H1 (cell line): ENCODE results near the gene ZNF581. TPM values are rescaled to one million over a fixed set of nuclear protein-coding genes. Genes with fewer than 3 reads are reported as not detected.

Source experiments
- CTCF ChIA-PET: fragments of 300-600 bp; sonication (Branson Sonifier 250); formaldehyde crosslinking; loops from one replicate; lab custom pipeline; 2021; ENCODE audit not compliant: partially characterized antibody; lab: Charles Lee
- POLR2A ChIA-PET: fragments of 300-600 bp; sonication (Branson Sonifier 250); formaldehyde crosslinking; loops from one replicate; lab custom pipeline; 2021; ENCODE audit warnings: inconsistent platforms; ENCODE audit not compliant: partially characterized antibody; lab: Charles Lee
- DNase-seq, 2 experiments: peaks; one replicate each; pipeline versions ENCODE4 v3.0.0 to v3.0.0-alpha.2; 2010 to 2022; ENCODE audit warnings: low spot score in 2 of 2, low read depth in 1 of 2, mixed read lengths in 1 of 2
- FAIRE-seq: peaks from 2 replicates; lab custom pipeline; 2011; peaks lifted over from hg19 to GRCh38; lab: Jason Lieb, UNC
- H2AFZ ChIP-seq: 2 replicates; pipeline ENCODE4 v1.8.1; 2012; ENCODE audit warnings: low read length, inconsistent platforms
- H2AK5ac ChIP-seq: 2 replicates; pipeline ENCODE4 v1.6.1; 2013; ENCODE audit warnings: low read depth, low read length
- H2BK120ac ChIP-seq: replicated peaks from 2 replicates; pipeline ENCODE3; 2013; ENCODE audit warnings: low read depth, low read length, inconsistent platforms
- H2BK12ac ChIP-seq: 2 replicates; pipeline ENCODE4 v1.6.1; 2013; ENCODE audit warnings: low read depth, low read length
- H2BK15ac ChIP-seq: 2 replicates; pipeline ENCODE4 v1.6.1; 2013; ENCODE audit warnings: low read length
- H2BK20ac ChIP-seq: 2 replicates; pipeline ENCODE4 v1.6.1; 2013; ENCODE audit warnings: low read length
- H2BK5ac ChIP-seq: 2 replicates; pipeline ENCODE4 v1.6.1; 2013; ENCODE audit warnings: low read depth, low read length
- H3K14ac ChIP-seq: 2 replicates; pipeline ENCODE4 v1.6.1; 2013; ENCODE audit warnings: inconsistent platforms; ENCODE audit not compliant: insufficient read length
- H3K18ac ChIP-seq: 2 replicates; pipeline ENCODE4 v1.6.1; 2013; ENCODE audit warnings: low read length; ENCODE audit errors: extremely low read depth
- H3K23ac ChIP-seq: 2 replicates; pipeline ENCODE4 v1.6.1; 2013; ENCODE audit warnings: inconsistent platforms; ENCODE audit not compliant: insufficient read length
- H3K23me2 ChIP-seq: 2 replicates; pipeline ENCODE4 v1.6.1; 2013; ENCODE audit warnings: low read depth, low read length
- H3K27ac ChIP-seq: 2 replicates; pipeline ENCODE4 v1.6.1; 2011; ENCODE audit warnings: low read depth, low read length, inconsistent platforms
- H3K27me3 ChIP-seq, 4 experiments: replicated peaks in 1 of 4; 1 replicate in 1 of 4; 2 replicates in 3 of 4; pipeline versions ENCODE4 v1.6.1 to v1.8.1; 2011 to 2013; ENCODE audit warnings: low read length in 3 of 4, mild to moderate bottlenecking in 3 of 4, inconsistent platforms in 2 of 4, mixed read lengths in 2 of 4, moderate library complexity in 1 of 4; ENCODE audit not compliant: control insufficient read depth in 3 of 4, insufficient read depth in 3 of 4; ENCODE audit errors: extremely low read depth in 1 of 4
- H3K36me3 ChIP-seq, 4 experiments: 2 replicates each; pipeline versions ENCODE4 v1.6.1 to v1.8.1; 2011 to 2013; ENCODE audit warnings: mild to moderate bottlenecking in 4 of 4, low read length in 3 of 4, moderate library complexity in 2 of 4, control low read depth in 1 of 4, inconsistent platforms in 1 of 4; ENCODE audit not compliant: insufficient read depth in 4 of 4, control insufficient read depth in 2 of 4
- H3K4ac ChIP-seq: replicated peaks from 2 replicates; pipeline ENCODE3; 2013; ENCODE audit warnings: low read length, low read depth, mixed read lengths, inconsistent platforms; ENCODE audit not compliant: insufficient read length
- H3K4me1 ChIP-seq, 4 experiments: replicated peaks in 1 of 4; 1 replicate in 1 of 4; 2 replicates in 3 of 4; pipeline versions ENCODE4 v1.6.1 to v1.8.1; 2011 to 2013; ENCODE audit warnings: low read length in 3 of 4, inconsistent platforms in 2 of 4, mixed read lengths in 1 of 4; ENCODE audit not compliant: insufficient read depth in 4 of 4, control insufficient read depth in 3 of 4
- H3K4me2 ChIP-seq, 2 experiments: 2 replicates each; pipeline versions ENCODE4 v1.6.1 to v1.8.1; 2011 to 2013; ENCODE audit warnings: low read depth in 2 of 2, low read length in 2 of 2, control low read depth in 1 of 2, inconsistent platforms in 1 of 2, mild to moderate bottlenecking in 1 of 2; ENCODE audit not compliant: insufficient read depth in 1 of 2
- H3K4me3 ChIP-seq, 4 experiments: fragments of 200-600, 300-600 bp in 1 of 4; sonication (generic), shearing (Covaris generic), sonication (Bioruptor Twin) in 1 of 4; 2 replicates each; pipeline versions ENCODE4 v1.5.1 to v1.8.1; 2011 to 2016; ENCODE audit warnings: low read length in 4 of 4, low read depth in 3 of 4, control low read depth in 2 of 4, inconsistent platforms in 2 of 4, mild to moderate bottlenecking in 2 of 4, mixed read lengths in 1 of 4, moderate library complexity in 1 of 4; ENCODE audit not compliant: insufficient read depth in 2 of 4; ENCODE audit errors: extremely low read depth in 1 of 4
- H3K56ac ChIP-seq: replicated peaks from 2 replicates; pipeline ENCODE3; 2013; ENCODE audit warnings: low read depth, mild to moderate bottlenecking, mixed read lengths, low read length, inconsistent platforms; ENCODE audit not compliant: insufficient read length
- H3K79me1 ChIP-seq: 2 replicates; pipeline ENCODE4 v1.6.1; 2013; ENCODE audit warnings: low read depth, low read length, control low read depth
- H3K79me2 ChIP-seq, 2 experiments: 2 replicates each; pipeline versions ENCODE4 v1.6.1 to v1.8.1; 2012 to 2013; ENCODE audit warnings: low read length in 2 of 2, mild to moderate bottlenecking in 2 of 2, inconsistent platforms in 1 of 2; ENCODE audit not compliant: insufficient read depth in 2 of 2, control insufficient read depth in 1 of 2
- H3K9ac ChIP-seq, 4 experiments: replicated peaks in 1 of 4; 1 replicate in 1 of 4; 2 replicates in 3 of 4; pipeline versions ENCODE4 v1.6.1 to v1.8.1; 2011 to 2013; ENCODE audit warnings: low read depth in 3 of 4, low read length in 3 of 4, control low read depth in 2 of 4, mild to moderate bottlenecking in 2 of 4, moderate library complexity in 2 of 4, inconsistent platforms in 1 of 4; ENCODE audit errors: extremely low read depth in 1 of 4
- H3K9me3 ChIP-seq, 2 experiments: 2 replicates each; pipeline versions ENCODE4 v1.6.1 to v1.8.1; 2012 to 2013; ENCODE audit warnings: mild to moderate bottlenecking in 2 of 2, moderate library complexity in 2 of 2, control low read depth in 1 of 2, inconsistent platforms in 1 of 2, low read depth in 1 of 2, low read length in 1 of 2, mixed read lengths in 1 of 2; ENCODE audit not compliant: insufficient read depth in 2 of 2
- H4K20me1 ChIP-seq, 2 experiments: replicated peaks in 1 of 2; 2 replicates each; pipeline versions ENCODE3 to v1.8.1; 2011 to 2013; ENCODE audit warnings: inconsistent platforms in 2 of 2, low read length in 2 of 2, mild to moderate bottlenecking in 1 of 2; ENCODE audit not compliant: insufficient read depth in 2 of 2, control insufficient read depth in 1 of 2
- H4K5ac ChIP-seq: 2 replicates; pipeline ENCODE4 v1.6.1; 2013; ENCODE audit warnings: low read length, low read depth, mixed read lengths, inconsistent platforms; ENCODE audit not compliant: insufficient read length
- H4K8ac ChIP-seq: 2 replicates; pipeline ENCODE4 v1.8.0; 2013; ENCODE audit warnings: mild to moderate bottlenecking, moderate library complexity, low read length, inconsistent platforms; ENCODE audit not compliant: insufficient read depth; ENCODE audit errors: extremely low read depth
- H4K91ac ChIP-seq: replicated peaks from 2 replicates; pipeline ENCODE3; 2013; ENCODE audit warnings: low read length, mixed read lengths, inconsistent platforms; ENCODE audit not compliant: insufficient read length
- POLR2A ChIP-seq, 2 experiments: IDR thresholded peaks; 1 replicate in 1 of 2; 2 replicates in 1 of 2; pipeline ENCODE4 v1.6.1; 2011; ENCODE audit warnings: low read depth in 2 of 2, low read length in 2 of 2, mild to moderate bottlenecking in 2 of 2; ENCODE audit errors: control extremely low read depth in 1 of 2
- WGBS, 2 experiments: shearing (Covaris generic) in 1 of 2; methylation state at CpG; one replicate each; pipeline versions ENCODE4 v1.1.6 to v1.1.7; 2013 to 2015; ENCODE audit warnings: low lambda C conversion rate in 2 of 2, mixed read lengths in 2 of 2, inconsistent platforms in 1 of 2, low coverage in 1 of 2, missing lambda C conversion rate in 1 of 2; ENCODE audit not compliant: insufficient replicate concordance in 2 of 2, insufficient coverage in 1 of 2, insufficient read length in 1 of 2; ENCODE audit errors: extremely low coverage in 1 of 2, missing lambda C conversion rate in 1 of 2; 5-methylcytosine and 5-hydroxymethylcytosine counted together
- polyA plus RNA-seq, 7 experiments: library from polyadenylated mRNA; depleted of rRNA in 3 of 7; stranded (reverse) in 5 of 7; unstranded in 2 of 7; fragments of >200 nt in 5 of 7; fragments of 200-250 nt in 2 of 7; gene quantifications; 1 replicate in 5 of 7; 2 replicates in 1 of 7; 4 replicates in 1 of 7; pipeline versions ENCODE4 v1.2.1 to v1.2.3, GENCODE V29; 2011 to 2013; ENCODE audit warnings: missing spikeins in 2 of 7, mixed read lengths in 2 of 7
- total RNA-seq: library from RNA; stranded (reverse); fragmentation: NEBNext Ultra II Directional; extraction: Animal tissue kit (Norgen Biotek cat#: 25700); gene quantifications from 2 replicates; pipeline ENCODE4 v1.2.1, GENCODE V29; 2021
- TF ChIP-seq, protein P1 (sequence below): IDR thresholded peaks from 2 replicates; pipeline ENCODE4 v1.6.1; 2012; ENCODE audit warnings: low read length, inconsistent platforms

ZNF581 gene
- total and polyA plus RNA-seq, 2 of the 8 experiments (the other 6 are each of a cell fraction or from before 2014, with no cell fraction given), result 73.0 to 76.1 TPM

DNA sequence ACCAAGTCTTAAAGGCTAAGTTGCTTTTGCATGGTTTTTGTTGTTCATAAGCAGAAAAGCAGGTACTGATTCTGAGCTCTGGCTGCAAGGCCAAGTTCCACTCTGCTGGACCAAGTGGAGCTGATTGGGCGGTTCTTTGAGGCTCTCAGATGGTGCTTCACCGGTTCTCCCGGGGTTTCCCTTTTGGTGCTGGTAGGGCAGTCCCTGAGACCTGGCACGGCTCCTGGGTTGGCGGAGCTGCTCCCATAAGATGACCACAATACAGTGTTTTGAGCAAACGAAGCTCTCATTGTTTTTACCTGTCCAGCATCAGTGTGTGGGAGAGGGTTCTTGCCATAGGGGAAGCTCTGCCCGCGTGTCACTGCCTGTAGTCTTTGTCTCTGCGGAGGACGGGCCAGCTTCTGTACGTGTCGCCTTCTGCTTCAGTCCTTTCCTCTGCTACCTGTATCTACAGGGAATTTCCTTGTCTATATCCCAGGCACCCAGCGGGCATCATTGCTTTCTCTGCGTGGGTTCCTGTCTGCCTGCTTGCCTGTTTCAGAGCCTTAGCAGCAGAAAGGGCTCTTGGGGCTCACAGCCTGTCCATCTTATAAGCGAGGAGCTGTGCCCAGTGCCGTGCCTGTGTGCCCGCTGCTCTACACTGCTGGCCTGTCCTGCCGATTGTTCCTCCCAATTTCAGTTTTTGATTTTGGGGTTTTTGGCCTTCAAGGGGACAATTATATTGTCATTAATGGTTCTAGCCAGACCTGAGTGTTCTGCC, 13.7 kb downstream of the ZNF581 start:
- H3K56ac ChIP-seq, result no peak overlapping the region
- H3K18ac ChIP-seq, result no peak overlapping the region
- no peak overlapping the region for H2BK120ac ChIP-seq
- ChIA-PET POLR2A (interaction anchor here (0.6 to 5.8 kb wide), 16 partner anchors 8 to 462 kb away, joined by 3 to 75 read pairs (median 4); partner anchors contain the start of gene EPN1), CTCF (interaction anchor here (0.6 to 2.8 kb wide), 7 partner anchors 14 to 1330 kb away, joined by 3 to 19 read pairs (median 3); partner anchors contain the start of gene SYT5)
- no peaks in the 10 kb centered on the region for H3K27me3 ChIP-seq
- H3K14ac ChIP-seq, result no peak overlapping the region
- no peak overlapping the region; the same call in 1 of the 2 replicates for H3K27ac ChIP-seq
- TF ChIP-seq, protein P1, sequence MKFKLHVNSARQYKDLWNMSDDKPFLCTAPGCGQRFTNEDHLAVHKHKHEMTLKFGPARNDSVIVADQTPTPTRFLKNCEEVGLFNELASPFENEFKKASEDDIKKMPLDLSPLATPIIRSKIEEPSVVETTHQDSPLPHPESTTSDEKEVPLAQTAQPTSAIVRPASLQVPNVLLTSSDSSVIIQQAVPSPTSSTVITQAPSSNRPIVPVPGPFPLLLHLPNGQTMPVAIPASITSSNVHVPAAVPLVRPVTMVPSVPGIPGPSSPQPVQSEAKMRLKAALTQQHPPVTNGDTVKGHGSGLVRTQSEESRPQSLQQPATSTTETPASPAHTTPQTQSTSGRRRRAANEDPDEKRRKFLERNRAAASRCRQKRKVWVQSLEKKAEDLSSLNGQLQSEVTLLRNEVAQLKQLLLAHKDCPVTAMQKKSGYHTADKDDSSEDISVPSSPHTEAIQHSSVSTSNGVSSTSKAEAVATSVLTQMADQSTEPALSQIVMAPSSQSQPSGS, result no peak
- TF ChIP-seq POLR2A (IDR thresholded peaks at IDR 0.05; ENCODE audit: control extremely low read depth in 1 of 2, low read depth in 2 of 2, low read length in 2 of 2), result peak in 1 of 2 experiments; percentile 27; a peak in 1 of 3 replicates
- peaks cover 45 to 63% of the 10 kb centered on the region in 2 experiments for H3K79me2 ChIP-seq
- H2AK5ac ChIP-seq, result 0 out of 2 replicates have a peak overlapping the region, but pooled peaks have one; percentile 46
- 75% methylated on average over 18 of the region's 18 CpGs; no CpG with 5 or more reads in 1 of the 2 experiments for WGBS, 2 experiments
- peaks cover 3 to 16% (median 10%) of the 10 kb centered on the region in 4 experiments; a peak in 6 of 7 replicates for H3K4me1 ChIP-seq
- peaks cover 13% of the 10 kb centered on the region for H3K23me2 ChIP-seq
- peaks cover 8% of the 10 kb centered on the region; the same call in 1 of the 2 replicates for H3K79me1 ChIP-seq
- no peak overlapping the region for H3K23ac ChIP-seq
- no peak overlapping the region for H4K8ac ChIP-seq
- peak overlapping the region; percentile 81 to 94 for H3K4me2 ChIP-seq
- 0 out of 2 replicates have a peak overlapping the region, but pooled peaks have one; percentile 53 for H2BK15ac ChIP-seq
- H3K9ac ChIP-seq, result peak overlapping the region in 3 of 4 experiments; percentile 5 to 100 (median 98); a peak in 4 of 7 replicates
- no peak for FAIRE-seq
- no peak overlapping the region for H4K91ac ChIP-seq
- H2BK20ac ChIP-seq, result no peak overlapping the region
- no peak overlapping the region for H4K5ac ChIP-seq
- no peak overlapping the region for H2AFZ ChIP-seq
- no peaks in the 10 kb centered on the region for H3K9me3 ChIP-seq
- peaks cover 23 to 24% of the 10 kb centered on the region in 2 experiments for H4K20me1 ChIP-seq
- DNase-seq, result no peak
- H3K36me3 ChIP-seq, result peaks cover 7 to 21% (median 18%) of the 10 kb centered on the region in 4 experiments; a peak in 6 of 8 replicates
- H3K4me3 ChIP-seq, result peak overlapping the region; percentile 84 to 93 (median 92); a peak in 7 of 8 replicates
- no peak overlapping the region for H3K4ac ChIP-seq
- peak overlapping the region; percentile 80 for H2BK5ac ChIP-seq
- no peak overlapping the region for H2BK12ac ChIP-seq
